DMS79 treated with DMSO at 0.1 percent for 48 hours (cell line): ENCODE results near the gene CNNM4.

Experiments used
- DNase-seq: peaks from one replicate; lab custom pipeline; 2025; lab: John Stamatoyannopoulos, UW

The CNNM4 gene

GRCh38 chr2:96859099-96859649 is 98.5 kb downstream of the CNNM4 start:
- no peak for DNase-seq

- no peak for DNase-seq
Observed at GRCh38 chr2:96859681-96860064, 99.0 kb downstream of the CNNM4 start.

GRCh38 chr2:96860065-96861029 is 99.6 kb downstream of the CNNM4 start:
- DNase-seq, result no peak

GRCh38 chr2:96861074-96861473 is 100.4 kb downstream of the CNNM4 start:
- no peak for DNase-seq
